HCT116 (cell line): ENCODE data around the gene CALN1. TPM values are rescaled to one million over a fixed set of nuclear protein-coding genes. Genes with fewer than 3 reads are reported as not detected.

Experiments
- ATAC-seq: fragments of 200-7000 bp; cut with Tn5 transposase; 2 replicates; pipeline ENCODE4 v1.9.1; 2020; ENCODE audit warnings: mild to moderate bottlenecking, moderate library complexity
- BruUV-seq: library from RNA; stranded (reverse); fragments of 400-500 nt; replicated peaks from 2 replicates; lab custom pipeline; 2021; lab: Mats Ljungman, UMichigan
- CTCF ChIA-PET: fragments of 300-600 bp; sonication (Branson Sonifier 250); formaldehyde crosslinking; loops from one replicate; lab custom pipeline; 2021; ENCODE audit warnings: antibody characterized with exemption; lab: Charles Lee
- POLR2A ChIA-PET: fragments of 300-600, 350-600 bp; sonication (Branson Sonifier 250); formaldehyde crosslinking; loops from one replicate; lab custom pipeline; 2021; ENCODE audit warnings: antibody characterized with exemption; lab: Charles Lee
- RAD21 ChIA-PET, 2 experiments: fragments of 300-600 bp; sonication (Branson Sonifier 250); formaldehyde crosslinking; loops; one replicate each; lab custom pipeline; 2023; ENCODE audit warnings: low total read pairs in 2 of 2; ENCODE audit not compliant: uncharacterized antibody in 2 of 2, unreplicated experiment in 2 of 2, low non-redundant PET in 1 of 2; lab: Charles Lee
- DNase-seq: peaks from one replicate; pipeline ENCODE4 v3.0.0-alpha.2; 2010; ENCODE audit warnings: low read depth, low spot score
- H2AFZ ChIP-seq: fragments of 200-600 bp; shearing (Covaris generic), sonication (generic); 2 replicates; pipeline ENCODE4 v1.6.1; 2017; ENCODE audit warnings: low read depth, mixed run types, mixed read lengths, antibody characterized with exemption, low read length; ENCODE audit not compliant: poor library complexity, severe bottlenecking
- H3K27ac ChIP-seq: 2 replicates; pipeline ENCODE4 v1.5.1; 2012; ENCODE audit warnings: low read depth, low read length
- H3K27me3 ChIP-seq: fragments of 200-600 bp; sonication (generic); 2 replicates; pipeline ENCODE4 v1.6.1; 2016; ENCODE audit warnings: mixed run types, low read length, mixed read lengths; ENCODE audit not compliant: insufficient read depth
- H3K36me3 ChIP-seq, 2 experiments: fragments of 200-500 bp in 1 of 2; fragments of 200-600 bp in 1 of 2; sonication (Bioruptor generic) in 1 of 2; sonication (generic) in 1 of 2; 2 replicates each; pipeline versions ENCODE4 v1.5.1 to v1.6.1; 2014 to 2016; ENCODE audit warnings: low read length in 2 of 2, inconsistent platforms in 1 of 2, mixed read lengths in 1 of 2, mixed run types in 1 of 2; ENCODE audit not compliant: insufficient read depth in 2 of 2, control insufficient read depth in 1 of 2
- H3K4me1 ChIP-seq, 2 experiments: fragments of 200-600 bp in 1 of 2; sonication (generic) in 1 of 2; 2 replicates each; pipeline versions ENCODE4 v1.5.1 to v1.6.1; 2012 to 2017; ENCODE audit warnings: low read length in 2 of 2, inconsistent platforms in 1 of 2, mild to moderate bottlenecking in 1 of 2, mixed read lengths in 1 of 2, mixed run types in 1 of 2, moderate library complexity in 1 of 2; ENCODE audit not compliant: insufficient read depth in 2 of 2, control insufficient read depth in 1 of 2
- H3K4me2 ChIP-seq: fragments of 200-600 bp; sonication (generic); 2 replicates; pipeline ENCODE4 v1.6.1; 2017; ENCODE audit warnings: mixed run types, low read length, mixed read lengths
- H3K4me3 ChIP-seq, 2 experiments: fragments of 200-600 bp in 1 of 2; sonication (generic) in 1 of 2; replicated peaks in 1 of 2; 2 replicates each; pipeline ENCODE4 v1.5.1; 2011 to 2016; ENCODE audit warnings: low read length in 2 of 2, control low read depth in 1 of 2, low read depth in 1 of 2, mild to moderate bottlenecking in 1 of 2, mixed read lengths in 1 of 2, mixed run types in 1 of 2
- H3K79me2 ChIP-seq: fragments of 200-600 bp; sonication (generic); 2 replicates; pipeline ENCODE4 v1.6.1; 2017; ENCODE audit warnings: mild to moderate bottlenecking, mixed run types, low read length, moderate library complexity, mixed read lengths; ENCODE audit not compliant: insufficient read depth
- H3K9ac ChIP-seq: fragments of 200-600 bp; sonication (generic); 2 replicates; pipeline ENCODE4 v1.6.1; 2016; ENCODE audit warnings: low read length, mixed read lengths
- H3K9me2 ChIP-seq: fragments of 200-600 bp; sonication (generic), shearing (Covaris generic); 2 replicates; pipeline ENCODE4 v1.6.1; 2017; ENCODE audit warnings: mixed run types, mild to moderate bottlenecking, moderate library complexity; ENCODE audit not compliant: insufficient read depth
- H3K9me3 ChIP-seq, 2 experiments: fragments of 200-500 bp in 1 of 2; fragments of 200-600 bp in 1 of 2; sonication (Bioruptor generic) in 1 of 2; sonication (generic) in 1 of 2; 2 replicates each; pipeline ENCODE4 v1.6.1; 2014 to 2017; ENCODE audit warnings: low read length in 2 of 2, mixed read lengths in 2 of 2, inconsistent platforms in 1 of 2, low read depth in 1 of 2, mild to moderate bottlenecking in 1 of 2, mixed run types in 1 of 2, moderate library complexity in 1 of 2; ENCODE audit not compliant: control insufficient read depth in 1 of 2, insufficient read depth in 1 of 2
- H4K20me1 ChIP-seq: fragments of 200-600 bp; sonication (generic), shearing (Covaris generic); 2 replicates; pipeline ENCODE4 v1.6.1; 2017; ENCODE audit warnings: mixed run types, mild to moderate bottlenecking, moderate library complexity; ENCODE audit not compliant: insufficient read depth
- CBX3 ChIP-seq: IDR thresholded peaks from 2 replicates; pipeline ENCODE4 v1.6.1; 2012; ENCODE audit warnings: low read depth
- CEBPB ChIP-seq: IDR thresholded peaks from 2 replicates; pipeline ENCODE4 v1.6.1; 2012; ENCODE audit warnings: low read depth
- EGR1 ChIP-seq: IDR thresholded peaks from 2 replicates; pipeline ENCODE4 v1.6.1; 2012; ENCODE audit warnings: low read depth
- ELF1 ChIP-seq: IDR thresholded peaks from 2 replicates; pipeline ENCODE4 v1.6.1; 2012; ENCODE audit warnings: low read depth, borderline replicate concordance
- EZH2 ChIP-seq: fragments of 200-600 bp; sonication (generic); IDR thresholded peaks from 2 replicates; pipeline ENCODE4 v1.6.1; 2017; ENCODE audit warnings: antibody characterized with exemption, mixed run types
- EZH2phosphoT487 ChIP-seq: fragments of 200-600 bp; IDR thresholded peaks from 2 replicates; pipeline ENCODE4 v1.6.1; 2018; ENCODE audit warnings: antibody characterized with exemption, borderline replicate concordance
- FOSL1 ChIP-seq: IDR thresholded peaks from 2 replicates; pipeline ENCODE4 v1.6.1; 2012; ENCODE audit warnings: low read depth
- JUND ChIP-seq: IDR thresholded peaks from 2 replicates; pipeline ENCODE4 v1.6.1; 2012
- POLR2A ChIP-seq: IDR thresholded peaks from 2 replicates; pipeline ENCODE4 v1.7.0; 2011; ENCODE audit warnings: borderline replicate concordance; ENCODE audit not compliant: insufficient read depth, insufficient read length; ENCODE audit errors: extremely low read depth
- POLR2AphosphoS5 ChIP-seq: IDR thresholded peaks from 2 replicates; pipeline ENCODE4 v1.6.1; 2011; ENCODE audit warnings: mild to moderate bottlenecking, low read depth, low read length, moderate library complexity
- RAD21 ChIP-seq: IDR thresholded peaks from 2 replicates; pipeline ENCODE4 v1.6.1; 2012; ENCODE audit warnings: low read depth, mild to moderate bottlenecking
- REST ChIP-seq: IDR thresholded peaks from 2 replicates; pipeline ENCODE4 v1.6.1; 2012; ENCODE audit warnings: low read depth
- SIN3A ChIP-seq: IDR thresholded peaks from 2 replicates; pipeline ENCODE4 v1.6.1; 2012; ENCODE audit warnings: low read depth
- SP1 ChIP-seq: IDR thresholded peaks from 2 replicates; pipeline ENCODE4 v1.6.1; 2012; ENCODE audit warnings: low read depth
- SRF ChIP-seq: IDR thresholded peaks from 2 replicates; pipeline ENCODE4 v1.6.1; 2012; ENCODE audit warnings: low read depth
- TCF7L2 ChIP-seq: IDR thresholded peaks from 2 replicates; pipeline ENCODE4 v1.7.0; 2011; ENCODE audit warnings: borderline replicate concordance, inconsistent platforms; ENCODE audit not compliant: insufficient read depth, insufficient read length; ENCODE audit errors: extremely low read depth
- ZNF274 ChIP-seq: fragments of 200-500 bp; sonication (Bioruptor generic); IDR thresholded peaks from 2 replicates; pipeline ENCODE4 v1.6.1; 2014; ENCODE audit warnings: mild to moderate bottlenecking, low read depth, low read length, inconsistent platforms
- intact Hi-C: fragments of 100-400 bp; cut with micrococcal nuclease; formaldehyde crosslinking; loops from 2 replicates; pipeline ENCODE4 v1.10.0; 2022
- total RNA-seq: library from RNA; stranded (reverse); gene quantifications from one replicate; pipeline ENCODE4 v1.2.1, GENCODE V29; 2021; ENCODE audit not compliant: unreplicated experiment
- TF ChIP-seq, protein P1 (sequence below): IDR thresholded peaks from 2 replicates; pipeline ENCODE4 v1.6.1; 2012
- TF ChIP-seq, protein P2 (sequence below): IDR thresholded peaks from 2 replicates; pipeline ENCODE4 v1.6.1; 2012
- TF ChIP-seq, protein P3 (sequence below), 3 experiments: fragments of 200-600 bp in 1 of 3; sonication (generic) in 1 of 3; IDR thresholded peaks in 2 of 3; conservative IDR thresholded peaks in 1 of 3; 2 replicates each; pipeline ENCODE4 v1.5.1; 2012 to 2017; ENCODE audit warnings: low read depth in 2 of 3, low read length in 2 of 3, antibody characterized with exemption in 1 of 3, borderline replicate concordance in 1 of 3, control low read depth in 1 of 3, mild to moderate bottlenecking in 1 of 3, mixed read lengths in 1 of 3, mixed run types in 1 of 3, moderate library complexity in 1 of 3; ENCODE audit not compliant: insufficient read depth in 1 of 3

The CALN1 gene
- total RNA-seq, 1 experiment from 2014 or later = 0.17 TPM

- H3K9ac ChIP-seq = no peak overlapping the region
- BruUV-seq = no TSS peak
- H4K20me1 ChIP-seq = no peaks in the 10 kb centered on the region
- no peak for DNase-seq
- H3K27ac ChIP-seq = no peak overlapping the region
- no peak overlapping the region for H2AFZ ChIP-seq
- H3K27me3 ChIP-seq = no peaks in the 10 kb centered on the region
- no peak for ATAC-seq
- RAD21 ChIA-PET = no interaction called here
- no peaks in the 10 kb centered on the region for H3K4me1 ChIP-seq
- H3K9me3 ChIP-seq = no peaks in the 10 kb centered on the region
- intact Hi-C loops = no loop called here
- H3K9me2 ChIP-seq = no peaks in the 10 kb centered on the region
- H3K79me2 ChIP-seq = no peaks in the 10 kb centered on the region
- H3K4me3 ChIP-seq = no peak overlapping the region
- TF ChIP-seq ZNF274 = no peak
- no peak for TF ChIP-seq REST
- no peak for TF ChIP-seq JUND
- TF ChIP-seq POLR2A = no peak
- TF ChIP-seq CBX3 = no peak
- TF ChIP-seq, protein P1, sequence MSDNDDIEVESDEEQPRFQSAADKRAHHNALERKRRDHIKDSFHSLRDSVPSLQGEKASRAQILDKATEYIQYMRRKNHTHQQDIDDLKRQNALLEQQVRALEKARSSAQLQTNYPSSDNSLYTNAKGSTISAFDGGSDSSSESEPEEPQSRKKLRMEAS = no peak
- TF ChIP-seq EGR1 = no peak
- TF ChIP-seq, protein P2, sequence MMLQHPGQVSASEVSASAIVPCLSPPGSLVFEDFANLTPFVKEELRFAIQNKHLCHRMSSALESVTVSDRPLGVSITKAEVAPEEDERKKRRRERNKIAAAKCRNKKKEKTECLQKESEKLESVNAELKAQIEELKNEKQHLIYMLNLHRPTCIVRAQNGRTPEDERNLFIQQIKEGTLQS = no peak
- no peak for TF ChIP-seq RAD21
- no peak for TF ChIP-seq EZH2phosphoT487
- no peak for TF ChIP-seq ELF1
- no peak for TF ChIP-seq EZH2
- TF ChIP-seq FOSL1 = no peak
- no peak for TF ChIP-seq CEBPB
- TF ChIP-seq, protein P3, sequence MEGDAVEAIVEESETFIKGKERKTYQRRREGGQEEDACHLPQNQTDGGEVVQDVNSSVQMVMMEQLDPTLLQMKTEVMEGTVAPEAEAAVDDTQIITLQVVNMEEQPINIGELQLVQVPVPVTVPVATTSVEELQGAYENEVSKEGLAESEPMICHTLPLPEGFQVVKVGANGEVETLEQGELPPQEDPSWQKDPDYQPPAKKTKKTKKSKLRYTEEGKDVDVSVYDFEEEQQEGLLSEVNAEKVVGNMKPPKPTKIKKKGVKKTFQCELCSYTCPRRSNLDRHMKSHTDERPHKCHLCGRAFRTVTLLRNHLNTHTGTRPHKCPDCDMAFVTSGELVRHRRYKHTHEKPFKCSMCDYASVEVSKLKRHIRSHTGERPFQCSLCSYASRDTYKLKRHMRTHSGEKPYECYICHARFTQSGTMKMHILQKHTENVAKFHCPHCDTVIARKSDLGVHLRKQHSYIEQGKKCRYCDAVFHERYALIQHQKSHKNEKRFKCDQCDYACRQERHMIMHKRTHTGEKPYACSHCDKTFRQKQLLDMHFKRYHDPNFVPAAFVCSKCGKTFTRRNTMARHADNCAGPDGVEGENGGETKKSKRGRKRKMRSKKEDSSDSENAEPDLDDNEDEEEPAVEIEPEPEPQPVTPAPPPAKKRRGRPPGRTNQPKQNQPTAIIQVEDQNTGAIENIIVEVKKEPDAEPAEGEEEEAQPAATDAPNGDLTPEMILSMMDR (IDR thresholded peaks at IDR 0.05 in 2 of 3, conservative IDR thresholded peaks at IDR 0.05 in 1 of 3; ENCODE audit: borderline replicate concordance in 1 of 3, insufficient read depth in 1 of 3, low read depth in 2 of 3, low read length in 2 of 3) = no peak
- no peak for TF ChIP-seq SP1
- no peak for TF ChIP-seq TCF7L2
- no peak for TF ChIP-seq SRF
- no peak for TF ChIP-seq POLR2AphosphoS5
- TF ChIP-seq SIN3A = no peak
- POLR2A ChIA-PET = no interaction called here
- no peak overlapping the region for H3K4me2 ChIP-seq
- CTCF ChIA-PET = no interaction called here
- no peaks in the 10 kb centered on the region for H3K36me3 ChIP-seq
Measured at GRCh38 chr7:72272479-72272878, 139.7 kb downstream of the CALN1 start.
